ENCODE measurements around the gene GSK3A.

GSK3A gene

DNA sequence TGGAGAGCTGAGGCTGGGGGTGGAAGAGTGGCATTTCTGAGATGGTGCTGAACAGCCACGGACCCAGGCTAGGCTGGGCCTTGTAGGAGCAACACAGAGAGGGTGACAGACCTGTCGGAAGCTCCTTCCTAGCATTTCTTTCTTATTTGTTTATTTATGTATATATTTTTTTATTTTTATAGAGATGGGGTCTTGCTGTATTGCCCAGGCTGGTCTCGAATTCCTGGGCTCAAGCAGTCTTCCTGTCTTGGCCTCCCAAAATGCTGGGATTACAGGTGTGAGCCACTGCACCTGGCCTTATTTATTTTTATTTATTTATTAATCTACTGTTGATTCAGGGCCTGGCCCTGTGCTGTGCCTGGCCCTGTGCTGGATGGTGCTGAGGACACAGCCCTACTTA is 33.1 kb upstream of the GSK3A start:
- TF ChIP-seq, protein P1, sequence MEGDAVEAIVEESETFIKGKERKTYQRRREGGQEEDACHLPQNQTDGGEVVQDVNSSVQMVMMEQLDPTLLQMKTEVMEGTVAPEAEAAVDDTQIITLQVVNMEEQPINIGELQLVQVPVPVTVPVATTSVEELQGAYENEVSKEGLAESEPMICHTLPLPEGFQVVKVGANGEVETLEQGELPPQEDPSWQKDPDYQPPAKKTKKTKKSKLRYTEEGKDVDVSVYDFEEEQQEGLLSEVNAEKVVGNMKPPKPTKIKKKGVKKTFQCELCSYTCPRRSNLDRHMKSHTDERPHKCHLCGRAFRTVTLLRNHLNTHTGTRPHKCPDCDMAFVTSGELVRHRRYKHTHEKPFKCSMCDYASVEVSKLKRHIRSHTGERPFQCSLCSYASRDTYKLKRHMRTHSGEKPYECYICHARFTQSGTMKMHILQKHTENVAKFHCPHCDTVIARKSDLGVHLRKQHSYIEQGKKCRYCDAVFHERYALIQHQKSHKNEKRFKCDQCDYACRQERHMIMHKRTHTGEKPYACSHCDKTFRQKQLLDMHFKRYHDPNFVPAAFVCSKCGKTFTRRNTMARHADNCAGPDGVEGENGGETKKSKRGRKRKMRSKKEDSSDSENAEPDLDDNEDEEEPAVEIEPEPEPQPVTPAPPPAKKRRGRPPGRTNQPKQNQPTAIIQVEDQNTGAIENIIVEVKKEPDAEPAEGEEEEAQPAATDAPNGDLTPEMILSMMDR (IDR thresholded peaks at IDR 0.05; ENCODE audit: low read depth, low read length, missing control alignments) = no peak
- no peaks in the 10 kb centered on the region for H3K27me3 ChIP-seq (replicated peaks)
- DNase-seq = no peak
- H3K27ac ChIP-seq = no peak overlapping the region
- H3K4me3 ChIP-seq (ENCODE audit: low read depth, low read length) = no peak overlapping the region
- in situ Hi-C loops (cut with HindIII; ENCODE audit: low pct_ligation_motif_present, low sequenced_read_pairs) = no loop called here
- peaks cover 36% of the 10 kb centered on the region for H3K36me3 ChIP-seq (replicated peaks)

DNA sequence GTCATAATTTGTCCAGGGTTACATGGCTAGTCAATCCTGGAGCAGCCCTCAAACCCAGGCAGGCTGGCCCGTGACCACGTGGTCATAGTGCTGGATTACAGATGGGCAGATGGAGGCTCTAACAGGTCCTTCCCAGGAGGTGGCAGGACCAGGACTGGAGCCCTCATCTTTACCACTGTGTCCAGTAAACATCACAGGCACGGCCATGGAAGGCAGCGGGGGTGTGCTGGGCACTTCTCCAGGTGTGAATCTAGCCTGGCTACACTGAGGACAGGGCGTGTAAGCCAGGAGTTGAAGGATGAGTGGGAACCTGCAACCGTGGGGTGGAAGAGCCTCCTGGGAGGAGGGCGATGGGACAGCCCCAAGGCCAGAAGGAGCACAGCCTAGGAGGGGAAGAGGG is 32.7 kb upstream of the GSK3A start:
- DNase-seq = no peak
- Histone ChIP-seq H3K27me3 (replicated peaks) (no peaks in the 10 kb centered on the region), H3K27ac (no peak overlapping the region), H3K4me3 (ENCODE audit: low read depth, low read length) (no peak overlapping the region), H3K36me3 (replicated peaks) (peaks cover 36% of the 10 kb centered on the region)
- TF ChIP-seq, protein P1 (IDR thresholded peaks at IDR 0.05; ENCODE audit: low read depth, low read length, missing control alignments) = no peak
- in situ Hi-C loops (cut with HindIII; ENCODE audit: low pct_ligation_motif_present, low sequenced_read_pairs) = no loop called here

DNA sequence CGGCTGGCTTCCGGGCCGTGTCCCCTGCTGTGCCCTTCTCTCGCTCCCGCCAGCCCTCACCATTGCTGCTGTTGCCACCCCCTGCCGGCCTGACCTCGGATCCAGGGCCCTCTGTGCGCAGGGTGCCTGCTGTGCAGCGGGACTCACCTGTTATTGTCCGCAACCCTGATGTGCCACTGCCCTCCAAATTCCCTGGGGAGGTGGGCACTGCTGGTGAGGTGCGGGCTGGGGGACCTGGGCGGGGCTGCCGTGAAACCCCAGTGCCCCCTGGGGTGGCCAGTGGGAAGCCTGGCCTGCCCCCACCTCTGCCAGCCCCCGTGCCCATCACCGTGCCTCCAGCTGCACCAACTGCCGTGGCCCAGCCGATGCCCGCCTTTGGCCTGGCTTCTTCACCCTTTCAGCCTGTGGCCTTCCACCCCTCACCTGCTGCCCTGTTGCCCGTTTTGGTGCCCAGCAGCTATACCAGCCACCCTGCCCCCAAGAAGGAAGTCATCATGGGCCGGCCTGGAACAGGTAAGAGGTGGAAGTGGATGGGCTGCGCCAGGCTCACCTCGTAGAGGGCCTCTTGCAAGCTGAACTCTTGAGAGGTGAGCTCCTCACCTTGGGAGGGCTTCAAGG is 31.8 kb upstream of the GSK3A start:
- peaks cover 36% of the 10 kb centered on the region for H3K36me3 ChIP-seq (replicated peaks)
- H3K27me3 ChIP-seq (replicated peaks) = no peaks in the 10 kb centered on the region
- in situ Hi-C loops (cut with HindIII; ENCODE audit: low pct_ligation_motif_present, low sequenced_read_pairs) = no loop called here
- no peak overlapping the region for H3K27ac ChIP-seq
- no peak overlapping the region for H3K4me3 ChIP-seq (ENCODE audit: low read depth, low read length)
- TF ChIP-seq, protein P1 (IDR thresholded peaks at IDR 0.05; ENCODE audit: low read depth, low read length, missing control alignments) = no peak
- DNase-seq = no peak

DNA sequence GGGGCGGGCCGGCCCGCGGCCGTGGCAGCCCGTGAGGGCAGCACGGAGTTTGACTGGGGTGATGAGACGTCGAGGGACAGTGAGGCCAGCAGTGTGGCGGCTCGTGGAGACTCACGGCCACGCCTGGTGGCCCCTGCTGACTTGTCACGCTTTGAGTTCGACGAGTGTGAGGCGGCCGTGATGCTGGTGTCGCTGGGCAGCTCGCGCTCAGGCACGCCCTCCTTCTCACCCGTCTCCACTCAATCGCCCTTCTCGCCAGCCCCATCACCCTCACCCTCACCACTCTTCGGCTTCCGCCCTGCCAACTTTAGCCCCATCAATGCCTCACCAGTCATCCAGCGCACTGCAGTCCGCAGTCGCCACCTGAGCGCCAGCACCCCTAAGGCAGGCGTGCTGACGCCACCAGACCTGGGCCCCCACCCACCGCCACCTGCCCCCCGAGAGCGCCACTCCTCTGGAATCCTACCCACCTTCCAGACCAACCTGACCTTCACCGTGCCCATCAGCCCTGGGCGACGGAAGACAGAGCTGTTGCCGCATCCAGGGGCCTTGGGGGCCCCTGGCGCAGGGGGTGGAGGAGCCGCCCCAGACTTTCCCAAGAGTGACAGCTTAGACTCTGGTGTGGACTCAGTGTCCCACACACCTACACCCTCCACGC is 31.1 kb upstream of the GSK3A start:
- DNase-seq = no peak
- H3K36me3 ChIP-seq (replicated peaks) = peaks cover 36% of the 10 kb centered on the region
- TF ChIP-seq, protein P1 (IDR thresholded peaks at IDR 0.05; ENCODE audit: low read depth, low read length, missing control alignments) = no peak
- H3K27ac ChIP-seq = no peak overlapping the region
- in situ Hi-C loops (cut with HindIII; ENCODE audit: low pct_ligation_motif_present, low sequenced_read_pairs) = no loop called here
- H3K27me3 ChIP-seq (replicated peaks) = no peaks in the 10 kb centered on the region
- H3K4me3 ChIP-seq (ENCODE audit: low read depth, low read length) = no peak overlapping the region

DNA sequence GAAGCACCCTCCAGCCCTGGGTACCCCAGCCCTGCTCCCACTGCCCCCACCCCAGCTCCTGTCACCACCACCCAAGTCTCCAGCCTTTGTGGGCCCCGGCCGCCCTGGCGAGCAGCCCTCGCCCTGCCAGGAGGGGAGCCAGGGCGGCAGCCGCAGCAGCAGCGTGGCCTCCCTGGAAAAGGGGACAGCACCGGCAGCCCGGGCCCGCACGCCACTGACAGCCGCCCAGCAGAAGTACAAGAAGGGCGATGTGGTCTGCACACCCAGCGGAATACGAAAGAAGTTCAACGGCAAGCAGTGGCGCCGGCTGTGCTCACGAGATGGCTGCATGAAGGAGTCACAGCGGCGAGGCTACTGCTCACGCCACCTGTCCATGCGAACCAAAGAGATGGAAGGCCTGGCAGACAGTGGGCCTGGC is 30.6 kb upstream of the GSK3A start:
- Histone ChIP-seq H3K4me3 (ENCODE audit: low read depth, low read length) (no peak overlapping the region), H3K36me3 (replicated peaks) (peaks cover 36% of the 10 kb centered on the region), H3K27me3 (replicated peaks) (no peaks in the 10 kb centered on the region), H3K27ac (no peak overlapping the region)
- TF ChIP-seq, protein P1 (IDR thresholded peaks at IDR 0.05; ENCODE audit: low read depth, low read length, missing control alignments) = no peak
- DNase-seq = no peak
- in situ Hi-C loops (cut with HindIII; ENCODE audit: low pct_ligation_motif_present, low sequenced_read_pairs) = no loop called here

DNA sequence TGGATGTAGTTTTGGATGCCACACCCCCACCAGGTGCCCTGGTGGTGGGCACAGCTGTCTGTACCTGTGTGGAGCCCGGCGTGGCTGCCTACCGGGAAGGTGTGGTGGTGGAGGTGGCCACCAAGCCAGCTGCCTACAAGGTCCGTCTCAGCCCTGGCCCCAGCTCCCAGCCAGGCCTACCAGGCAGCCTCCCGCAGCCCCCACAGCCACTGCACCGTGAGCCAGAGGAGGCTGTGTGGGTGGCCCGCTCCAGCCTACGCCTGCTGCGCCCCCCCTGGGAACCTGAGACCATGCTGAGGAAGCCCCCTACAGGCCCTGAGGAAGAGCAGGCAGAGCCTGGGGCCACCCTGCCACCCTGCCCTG is 30.1 kb upstream of the GSK3A start:
- no peak for DNase-seq
- in situ Hi-C loops (cut with HindIII; ENCODE audit: low pct_ligation_motif_present, low sequenced_read_pairs) = no loop called here
- Histone ChIP-seq H3K27me3 (replicated peaks) (no peaks in the 10 kb centered on the region), H3K27ac (no peak overlapping the region), H3K4me3 (ENCODE audit: low read depth, low read length) (no peak overlapping the region), H3K36me3 (replicated peaks) (peaks cover 33% of the 10 kb centered on the region)
- TF ChIP-seq, protein P1 (IDR thresholded peaks at IDR 0.05; ENCODE audit: low read depth, low read length, missing control alignments) = no peak

Measured in brain microvascular endothelial cell (primary cell).